GM19455 (cell line): Measurements from ENCODE around the gene SPCS3.
"Not testable (repeated sequence)": the region's sequence is repeated elsewhere in the genome, so short reads cannot be mapped to it uniquely, and the experiment has no call there.

Source experiments
- ATAC-seq: cut with Tn5 transposase; IDR thresholded peaks from one replicate; pipeline ENCODE4 v1.9.1; 2021; ENCODE audit not compliant: unreplicated experiment

The SPCS3 gene

GRCh38 chr4:176303938-176304337, 15.8 kb upstream of the SPCS3 start:
- ATAC-seq: no peak

GRCh38 chr4:176306837-176307665, 12.7 kb upstream of the SPCS3 start:
- ATAC-seq: no peak

- no peak for ATAC-seq
Measured at GRCh38 chr4:176307666-176307930, 12.2 kb upstream of the SPCS3 start.

GRCh38 chr4:176308441-176308840, 11.3 kb upstream of the SPCS3 start:
- ATAC-seq: peak; percentile 68

DNA sequence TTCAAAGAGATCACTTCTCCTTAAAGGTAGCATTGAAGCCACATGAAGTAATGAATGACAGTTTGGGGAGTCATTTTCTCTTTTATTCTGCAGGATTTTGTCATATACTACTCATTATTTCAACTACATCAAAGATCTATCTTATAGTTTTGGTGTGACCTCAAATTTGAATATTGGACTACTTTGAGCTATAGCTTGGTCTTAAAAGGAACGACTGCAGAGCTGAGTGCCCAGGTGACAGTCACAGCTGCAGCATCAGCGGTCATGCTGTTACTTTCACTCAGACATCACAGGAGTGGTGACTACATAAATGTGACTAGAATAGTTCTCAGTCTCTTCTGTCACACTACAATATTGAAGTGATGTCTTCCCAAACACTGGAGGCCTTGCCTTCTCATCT, 10.7 kb upstream of the SPCS3 start:
- ATAC-seq: peak; percentile 99

DNA sequence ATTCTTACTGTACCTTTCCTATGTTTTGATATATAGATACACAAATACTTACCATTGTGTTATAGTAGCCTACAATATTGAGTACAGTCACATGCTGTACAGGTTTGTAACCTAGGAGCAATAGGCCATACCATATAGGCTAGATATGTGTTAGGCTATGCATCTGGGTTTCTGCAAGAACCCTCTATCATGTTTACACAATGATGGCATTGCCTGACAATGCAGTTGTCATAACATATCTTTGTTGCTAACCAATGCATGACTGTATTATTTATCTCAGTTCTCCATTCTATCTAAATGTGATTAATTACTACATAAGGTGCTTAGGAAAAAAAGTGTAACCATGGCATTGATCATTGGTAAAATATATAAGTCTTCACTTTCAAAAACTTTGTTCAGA, 10.0 kb upstream of the SPCS3 start:
- ATAC-seq: no peak

GRCh38 chr4:176313596-176314336, 6.0 kb upstream of the SPCS3 start:
- ATAC-seq: no peak

DNA sequence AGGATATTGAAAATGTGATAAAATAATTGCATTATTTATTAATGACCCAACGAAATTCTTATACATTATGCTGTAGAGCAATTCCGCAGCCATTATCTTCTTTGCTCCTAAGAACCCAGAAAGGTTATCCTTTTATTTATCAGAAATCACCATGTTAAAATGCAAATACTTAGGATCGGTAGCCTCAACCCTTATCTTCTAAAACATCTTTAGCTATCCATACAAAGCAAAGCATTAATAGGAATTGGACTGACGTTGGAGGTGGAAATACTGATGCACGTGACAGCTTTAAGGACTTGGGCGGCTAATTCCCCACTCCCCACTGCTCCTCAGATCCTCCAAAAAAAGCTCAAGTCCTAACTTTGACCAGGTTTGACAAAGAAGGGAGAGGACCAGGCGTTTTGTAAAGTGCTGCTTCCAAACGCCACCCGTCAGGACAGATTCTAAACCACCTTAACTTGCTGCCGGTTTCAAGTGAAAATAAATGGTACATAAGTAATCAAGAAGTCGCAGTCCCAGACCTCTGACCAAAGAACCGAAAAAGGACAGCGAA, 539 bp upstream of the SPCS3 start:
- ATAC-seq: no peak

DNA sequence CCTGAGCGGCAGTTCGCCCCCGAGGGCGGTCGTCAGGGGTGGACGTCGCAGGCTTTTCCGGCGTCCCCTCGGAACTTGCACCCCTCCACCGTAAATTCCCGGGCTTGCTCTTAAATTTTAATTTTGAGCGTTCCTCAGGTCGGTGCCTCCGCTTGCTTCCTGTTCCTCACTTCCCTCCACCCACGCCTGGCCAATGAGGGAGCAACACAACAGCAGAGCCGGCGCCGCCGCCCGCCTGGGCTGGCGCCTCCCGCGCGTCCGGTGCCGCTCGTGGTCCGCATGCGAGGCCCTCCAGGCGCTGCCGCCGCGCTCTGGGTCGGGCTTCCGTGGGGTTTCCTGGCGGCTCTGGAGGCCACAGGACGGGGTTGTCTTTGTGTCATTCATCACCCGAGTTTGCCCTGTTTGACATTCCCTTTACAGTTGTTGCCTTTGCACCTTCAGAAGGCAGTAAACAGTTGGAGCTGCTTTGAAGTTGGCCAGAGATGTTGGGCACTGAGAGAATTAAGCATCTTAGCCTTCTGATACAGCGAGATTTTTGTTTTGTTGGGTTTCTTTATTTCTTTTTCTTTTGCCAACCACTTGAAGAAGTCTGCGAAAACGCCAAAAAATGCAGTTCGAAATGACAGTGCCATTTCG, 692 bp downstream of the SPCS3 start:
- ATAC-seq: peak; percentile 78

DNA sequence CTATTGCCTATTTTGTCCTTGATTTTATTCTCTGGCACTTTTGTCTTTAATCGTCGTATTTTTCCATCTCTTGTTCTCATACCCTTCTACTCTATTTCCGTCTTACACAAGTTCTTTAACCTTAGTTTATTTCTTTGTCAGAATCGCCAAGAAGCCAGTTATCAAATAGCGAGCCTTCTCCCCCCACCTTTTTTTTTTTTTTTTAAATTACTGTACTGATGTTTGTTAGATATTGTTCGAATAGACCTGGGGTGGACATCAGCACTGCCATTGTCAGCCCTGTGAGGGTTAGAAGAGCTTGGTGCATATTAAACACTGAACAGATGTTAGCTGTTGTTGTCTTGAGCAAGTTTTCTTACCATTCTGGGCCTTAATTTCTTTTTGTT, 1.2 kb downstream of the SPCS3 start:
- ATAC-seq: no peak

GRCh38 chr4:176321589-176321988, 1.8 kb downstream of the SPCS3 start:
- ATAC-seq: no peak

- ATAC-seq: no peak
Measured at GRCh38 chr4:176323511-176324160, 3.9 kb downstream of the SPCS3 start.

GRCh38 chr4:176324876-176325275, 5.1 kb downstream of the SPCS3 start:
- not testable (repeated sequence) for ATAC-seq

DNA sequence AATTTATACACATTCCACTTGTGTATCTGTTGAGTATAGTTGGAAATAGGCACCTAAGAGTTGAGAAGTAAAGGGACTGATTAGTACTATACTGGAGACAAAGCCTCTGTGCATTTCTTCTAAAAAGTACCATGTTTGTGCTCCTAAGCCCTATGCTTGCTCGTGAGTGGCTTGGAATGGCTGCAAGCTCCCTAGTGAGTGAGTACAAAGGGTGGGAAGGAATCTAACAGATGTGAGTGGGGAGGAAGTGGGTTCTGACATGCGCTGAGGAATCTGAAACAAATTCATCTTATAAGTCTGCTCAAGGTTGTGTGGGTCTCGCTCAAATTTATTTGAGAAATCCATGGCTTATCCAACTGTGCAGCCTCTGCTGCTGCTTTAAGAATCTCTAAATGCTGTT, 13.3 kb downstream of the SPCS3 start:
- ATAC-seq: no peak

- ATAC-seq: no peak
Measured at GRCh38 chr4:176334066-176334465, 14.3 kb downstream of the SPCS3 start.

DNA sequence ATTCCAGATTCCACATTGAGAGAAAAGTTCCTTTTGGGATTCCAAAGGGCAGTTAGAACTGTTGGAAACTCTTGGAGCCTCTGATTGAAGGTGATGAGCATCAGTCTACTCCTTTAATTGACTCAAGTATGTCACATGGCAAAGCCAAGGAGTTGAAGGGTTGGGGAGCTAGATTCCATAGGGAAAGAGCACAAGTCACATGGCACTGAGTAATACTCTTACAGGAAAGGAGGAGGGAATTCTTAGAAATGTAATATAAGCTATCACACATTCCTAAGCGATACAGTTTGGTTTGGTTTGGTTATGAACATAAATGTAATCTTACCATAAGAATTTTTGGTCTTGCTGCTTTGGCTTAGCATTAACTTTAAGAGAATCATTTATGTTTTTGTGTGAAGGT, 15.7 kb downstream of the SPCS3 start:
- no peak for ATAC-seq

DNA sequence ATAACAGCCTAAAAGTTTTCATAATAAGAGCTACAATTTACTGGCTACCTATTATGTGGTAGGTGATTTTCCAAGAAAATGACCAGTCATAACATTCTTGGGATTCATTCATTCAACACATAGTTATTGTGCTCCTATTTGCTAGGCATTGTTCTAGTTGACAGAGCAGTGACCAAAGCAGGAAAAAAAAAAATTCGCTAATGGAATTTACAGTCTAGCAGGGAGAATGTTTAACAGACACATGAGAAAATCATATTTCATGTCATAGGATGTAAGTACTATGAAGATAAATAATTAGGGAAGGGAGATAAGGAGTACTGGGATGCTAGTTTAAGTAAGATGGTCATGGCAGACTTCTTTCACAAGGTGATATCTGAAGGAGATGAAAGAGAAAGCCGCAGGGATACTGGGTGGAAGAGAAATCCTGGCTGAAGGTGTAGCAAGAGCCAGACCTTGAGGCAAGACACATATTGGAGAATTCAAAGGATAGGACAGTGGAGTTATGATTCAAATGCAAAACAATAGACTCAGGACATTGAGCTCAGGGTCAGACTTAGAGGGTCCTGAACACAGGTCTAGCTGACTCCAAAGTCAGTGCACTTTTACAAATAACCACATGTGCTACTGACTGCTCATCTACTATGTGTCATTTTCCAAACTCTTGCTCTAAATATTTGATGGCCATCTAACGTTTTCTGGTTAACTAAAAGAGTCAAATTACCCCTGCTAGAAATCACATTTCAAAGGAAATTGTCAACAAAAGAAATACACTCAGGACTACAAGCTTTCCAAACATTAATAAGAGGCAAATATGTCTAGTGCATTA, 20.4 kb downstream of the SPCS3 start:
- no peak for ATAC-seq

DNA sequence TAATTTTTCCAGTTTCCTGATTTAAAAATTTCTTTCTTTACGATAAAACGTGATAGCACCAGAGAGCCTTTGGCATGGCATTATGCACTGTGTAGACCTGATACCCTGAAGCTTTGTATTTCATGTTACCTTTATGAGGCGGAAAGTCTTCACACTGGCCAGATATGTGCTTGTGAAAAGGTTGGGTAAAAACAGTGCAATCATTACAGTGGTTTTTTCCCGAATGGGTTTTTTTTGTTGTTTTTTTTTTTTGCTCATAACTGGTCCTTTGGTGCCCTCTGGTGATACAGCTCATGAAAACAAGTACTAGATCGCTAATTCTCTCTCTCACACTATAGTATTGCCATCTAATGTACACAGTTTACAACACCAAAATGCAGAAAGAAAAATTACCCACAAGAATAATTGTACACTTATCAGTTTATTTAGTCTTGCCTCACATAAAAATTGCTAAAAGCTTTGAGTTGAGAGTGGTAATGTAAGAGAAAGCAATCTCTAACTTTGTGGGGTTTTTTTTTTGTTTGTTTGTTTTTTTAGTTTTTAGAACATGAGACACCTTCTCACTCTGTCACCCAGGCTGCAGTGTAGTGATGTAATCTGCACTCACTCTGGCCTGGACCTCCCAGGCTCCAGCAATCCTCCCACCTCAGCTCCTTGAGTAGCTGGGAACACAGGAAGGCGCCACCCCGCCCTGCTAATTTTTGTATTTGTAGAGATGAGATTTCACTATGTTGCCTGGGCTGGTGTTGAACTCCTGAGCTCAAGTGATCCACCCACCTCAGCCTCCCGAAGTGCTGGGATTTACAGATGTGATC, 21.3 kb downstream of the SPCS3 start:
- ATAC-seq: no peak

DNA sequence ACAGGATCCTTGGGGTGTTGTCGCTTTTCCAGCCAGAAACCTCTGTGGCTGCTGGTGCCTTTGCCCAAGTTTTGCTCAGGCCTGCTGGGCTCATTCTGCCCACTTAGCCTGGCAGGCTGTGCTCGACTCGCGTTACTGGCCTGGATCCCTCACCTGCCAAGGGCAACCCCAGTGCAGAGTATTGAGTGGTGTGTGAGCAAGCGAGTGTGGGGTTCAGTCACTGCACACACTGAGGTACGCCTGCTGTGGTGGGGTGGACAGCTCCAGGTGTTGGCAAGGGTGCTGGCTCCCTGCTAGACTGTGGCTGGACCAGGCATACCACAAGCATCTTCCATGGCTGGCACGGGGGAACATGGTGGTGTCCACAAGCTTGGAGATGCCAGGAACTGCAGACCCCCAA, 22.6 kb downstream of the SPCS3 start:
- no peak for ATAC-seq

DNA sequence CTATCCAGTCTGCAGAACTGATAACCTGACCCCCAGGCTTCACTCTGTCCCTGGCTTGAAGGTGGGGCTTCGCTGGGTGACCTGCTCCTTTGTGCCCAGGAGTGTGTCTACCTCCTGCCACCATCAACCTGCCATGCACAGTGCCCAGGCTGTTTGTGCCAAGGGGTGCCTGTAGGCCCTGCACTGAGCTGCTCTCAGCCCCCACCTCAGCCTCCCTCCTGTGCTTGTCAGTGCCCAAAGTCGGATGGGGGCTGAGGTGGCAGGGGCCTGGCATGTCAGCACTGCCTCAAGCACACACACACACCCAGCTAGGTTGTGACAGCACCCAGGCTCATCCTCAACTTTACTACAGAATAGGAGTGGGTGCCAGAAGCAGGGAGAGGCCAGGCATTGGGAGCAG, 23.5 kb downstream of the SPCS3 start:
- ATAC-seq: no peak
